ENCODE data around the gene KISS1R.

DNA sequence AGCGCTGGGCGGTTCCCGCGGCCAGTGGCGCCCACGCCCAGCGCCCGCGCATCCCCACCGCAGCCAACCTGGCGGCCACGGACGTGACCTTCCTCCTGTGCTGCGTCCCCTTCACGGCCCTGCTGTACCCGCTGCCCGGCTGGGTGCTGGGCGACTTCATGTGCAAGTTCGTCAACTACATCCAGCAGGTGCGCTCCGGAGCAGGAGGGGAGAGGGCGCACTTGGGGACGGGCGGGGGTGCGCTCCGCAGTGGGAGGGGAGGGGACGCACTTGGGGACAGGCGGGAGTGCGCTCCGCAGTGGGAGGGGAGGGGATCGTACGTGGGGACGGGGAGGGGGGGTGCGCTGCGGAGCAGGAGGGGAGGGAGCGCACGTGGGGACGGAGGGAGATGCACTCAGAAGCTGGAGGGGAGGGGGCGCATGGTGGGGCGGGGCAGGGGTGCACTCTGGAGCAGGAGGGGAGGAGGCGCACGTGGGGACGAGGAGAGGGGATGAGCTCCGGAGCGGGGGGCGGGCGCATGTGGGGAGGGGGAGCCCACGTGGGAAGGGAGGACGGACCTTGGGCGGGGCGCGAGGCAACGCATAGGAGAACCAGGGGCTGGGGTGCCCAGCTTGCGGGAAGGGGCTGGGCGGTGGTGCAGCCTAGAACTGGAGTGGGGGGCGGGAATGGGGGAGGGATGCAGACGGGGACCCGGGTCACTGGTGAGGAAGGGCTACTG is 1.5 kb downstream of the KISS1R start:
- no peak for TF ChIP-seq POLR2A (IDR thresholded peaks at IDR 0.05)
- TF ChIP-seq, protein P1, sequence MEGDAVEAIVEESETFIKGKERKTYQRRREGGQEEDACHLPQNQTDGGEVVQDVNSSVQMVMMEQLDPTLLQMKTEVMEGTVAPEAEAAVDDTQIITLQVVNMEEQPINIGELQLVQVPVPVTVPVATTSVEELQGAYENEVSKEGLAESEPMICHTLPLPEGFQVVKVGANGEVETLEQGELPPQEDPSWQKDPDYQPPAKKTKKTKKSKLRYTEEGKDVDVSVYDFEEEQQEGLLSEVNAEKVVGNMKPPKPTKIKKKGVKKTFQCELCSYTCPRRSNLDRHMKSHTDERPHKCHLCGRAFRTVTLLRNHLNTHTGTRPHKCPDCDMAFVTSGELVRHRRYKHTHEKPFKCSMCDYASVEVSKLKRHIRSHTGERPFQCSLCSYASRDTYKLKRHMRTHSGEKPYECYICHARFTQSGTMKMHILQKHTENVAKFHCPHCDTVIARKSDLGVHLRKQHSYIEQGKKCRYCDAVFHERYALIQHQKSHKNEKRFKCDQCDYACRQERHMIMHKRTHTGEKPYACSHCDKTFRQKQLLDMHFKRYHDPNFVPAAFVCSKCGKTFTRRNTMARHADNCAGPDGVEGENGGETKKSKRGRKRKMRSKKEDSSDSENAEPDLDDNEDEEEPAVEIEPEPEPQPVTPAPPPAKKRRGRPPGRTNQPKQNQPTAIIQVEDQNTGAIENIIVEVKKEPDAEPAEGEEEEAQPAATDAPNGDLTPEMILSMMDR (IDR thresholded peaks at IDR 0.05), result no peak
